Activated naive CD4-positive, alpha-beta T cell treated with anti-CD3 and anti-CD28 coated beads, Interleukin-2, amount 50 U/mL, for 24 hours (primary cell): ENCODE results near the gene MRPL54.
A peak's percentile ranks its signal among the peaks of the same experiment; 100 is the strongest.

ENCODE experiments used
- H3K27ac Mint-ChIP-seq: one replicate; pipeline ENCODE4 v1.8.0; 2021; ENCODE audit warnings: mild to moderate bottlenecking, mixed read lengths
- H3K27me3 Mint-ChIP-seq: one replicate; pipeline ENCODE4 v1.8.0; 2021; ENCODE audit warnings: mixed read lengths
- H3K36me3 Mint-ChIP-seq: one replicate; pipeline ENCODE4 v1.8.0; 2021; ENCODE audit warnings: mixed read lengths
- H3K4me1 Mint-ChIP-seq: one replicate; pipeline ENCODE4 v1.8.0; 2021; ENCODE audit warnings: mixed read lengths
- H3K4me3 Mint-ChIP-seq: one replicate; pipeline ENCODE4 v1.8.0; 2021; ENCODE audit warnings: mild to moderate bottlenecking, mixed read lengths
- H3K9me3 Mint-ChIP-seq: one replicate; pipeline ENCODE4 v1.8.0; 2021; ENCODE audit warnings: mixed read lengths

The MRPL54 gene

DNA sequence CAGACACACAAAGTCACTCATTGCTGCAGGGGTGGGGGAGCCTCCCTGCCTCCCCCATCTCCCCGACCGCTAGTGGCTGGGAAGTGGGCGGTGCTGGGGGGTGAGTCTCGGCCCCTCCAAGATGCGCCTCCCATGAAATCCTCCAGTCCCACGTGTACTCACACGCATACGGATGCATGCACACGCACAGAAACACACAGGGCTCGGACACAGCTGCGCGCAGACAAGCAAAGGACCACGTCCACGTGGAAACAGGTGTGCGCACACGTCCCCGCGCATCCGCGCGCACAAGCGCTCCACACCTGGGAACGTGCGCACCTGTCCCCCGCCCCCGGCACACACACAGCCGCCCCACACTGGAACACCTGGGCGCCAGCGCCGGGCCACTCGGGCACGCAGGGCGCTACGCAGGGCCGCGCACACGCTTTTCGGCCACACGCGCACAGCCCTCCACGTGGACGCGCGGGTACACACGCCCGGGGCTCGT lies 23.0 kb downstream of the MRPL54 start:
- Mint-ChIP-seq H3K27ac (peak overlapping the region; percentile 35), H3K4me1 (peaks cover 9% of the 10 kb centered on the region), H3K4me3 (peak overlapping the region; percentile 83), H3K9me3 (no peaks in the 10 kb centered on the region), H3K36me3 (peaks cover 12% of the 10 kb centered on the region), H3K27me3 (no peaks in the 10 kb centered on the region)

DNA sequence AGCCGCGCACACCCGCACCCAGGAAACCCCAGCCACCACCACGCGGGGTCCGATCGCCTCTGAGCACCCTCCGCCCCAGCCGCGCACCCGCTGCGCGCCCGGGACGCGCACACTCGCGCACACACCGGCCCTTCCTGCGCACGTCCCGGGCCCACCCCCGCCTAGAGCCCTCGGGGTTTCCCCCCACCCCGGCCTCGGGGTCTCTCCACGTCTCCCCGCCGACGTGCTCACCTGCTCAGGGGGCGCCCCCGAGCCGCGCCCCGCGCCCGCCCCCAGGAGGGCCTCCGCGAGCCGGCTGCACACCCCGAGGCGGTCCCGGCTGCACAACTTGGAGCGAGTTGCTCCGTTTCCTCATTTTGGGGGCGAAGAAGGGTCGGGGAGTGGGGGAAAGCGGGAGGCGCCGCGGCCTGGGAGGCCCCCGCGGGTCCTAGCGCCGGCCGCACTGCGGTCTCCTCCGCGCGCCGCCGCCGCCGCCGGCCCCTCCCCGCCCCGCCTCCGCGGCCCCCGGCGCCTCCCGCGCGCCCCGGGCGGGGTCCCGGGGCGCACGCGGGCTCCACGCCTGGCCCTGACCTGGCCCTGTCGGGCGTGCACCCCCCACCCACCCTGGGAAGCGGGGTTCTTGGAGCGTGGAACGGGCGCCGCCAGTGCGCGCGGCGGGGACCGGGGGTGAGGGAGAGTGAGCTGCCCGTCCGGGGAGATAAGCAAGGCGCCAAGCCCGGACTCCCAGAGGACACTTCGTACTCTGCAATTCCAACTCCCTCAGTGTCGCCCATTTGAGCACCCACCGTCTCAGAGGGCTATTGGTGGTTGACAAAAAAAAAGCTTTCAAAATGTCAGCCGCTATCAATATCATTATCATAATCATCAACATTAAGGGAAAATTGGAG lies 23.7 kb downstream of the MRPL54 start, which contains the start of gene MATK:
MATK (minus strand) TSS at position 444 of the 887 bp plus-strand sequence. CDS start 1,246 bp downstream, outside the sequence.
- H3K27ac Mint-ChIP-seq: peak within 1 kb of the TSS; percentile 35
- peak within 1 kb of the TSS; percentile 83 for H3K4me3 Mint-ChIP-seq
- peaks cover 12% of the 10 kb centered on the region for H3K36me3 Mint-ChIP-seq
- no peaks in the 10 kb centered on the region for H3K27me3 Mint-ChIP-seq
- peaks cover 12% of the 10 kb centered on the region for H3K4me1 Mint-ChIP-seq
- no peaks in the 10 kb centered on the region for H3K9me3 Mint-ChIP-seq

- Mint-ChIP-seq H3K36me3 (peaks cover 2% of the 10 kb centered on the region), H3K27ac (no peak overlapping the region), H3K4me3 (no peak overlapping the region), H3K9me3 (no peaks in the 10 kb centered on the region), H3K27me3 (no peaks in the 10 kb centered on the region), H3K4me1 (peaks cover 9% of the 10 kb centered on the region)
Measured at GRCh38 chr19:3788996-3789778, 26.7 kb downstream of the MRPL54 start.

- Mint-ChIP-seq H3K4me1 (peaks cover 4% of the 10 kb centered on the region), H3K4me3 (no peak overlapping the region), H3K27me3 (no peaks in the 10 kb centered on the region), H3K36me3 (peaks cover 2% of the 10 kb centered on the region), H3K9me3 (no peaks in the 10 kb centered on the region), H3K27ac (no peak overlapping the region)
Measured at GRCh38 chr19:3790209-3790734, 27.8 kb downstream of the MRPL54 start.

DNA sequence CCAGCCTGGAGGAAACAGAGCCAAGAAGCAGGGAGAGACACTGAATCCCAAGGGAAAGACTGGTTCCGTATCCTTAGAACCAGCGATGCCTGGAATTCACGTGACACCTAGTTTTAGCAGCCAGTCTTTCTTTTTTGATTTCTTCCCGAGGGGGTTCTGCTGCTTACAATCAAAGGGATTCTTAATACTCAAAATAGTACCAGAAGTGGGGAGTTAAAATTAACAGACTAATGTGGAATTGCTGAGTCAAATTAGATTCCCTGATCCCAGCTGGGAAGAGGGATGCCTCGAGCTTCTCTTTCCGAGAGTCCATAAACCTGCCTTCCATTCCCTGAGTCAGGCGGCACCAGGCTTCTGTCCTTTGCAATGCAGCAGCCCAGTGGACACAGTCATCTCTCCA lies 28.5 kb downstream of the MRPL54 start:
- Mint-ChIP-seq H3K27me3 (no peaks in the 10 kb centered on the region), H3K9me3 (no peaks in the 10 kb centered on the region), H3K4me1 (peaks cover 4% of the 10 kb centered on the region), H3K4me3 (no peak overlapping the region), H3K27ac (no peak overlapping the region), H3K36me3 (peaks cover 2% of the 10 kb centered on the region)

DNA sequence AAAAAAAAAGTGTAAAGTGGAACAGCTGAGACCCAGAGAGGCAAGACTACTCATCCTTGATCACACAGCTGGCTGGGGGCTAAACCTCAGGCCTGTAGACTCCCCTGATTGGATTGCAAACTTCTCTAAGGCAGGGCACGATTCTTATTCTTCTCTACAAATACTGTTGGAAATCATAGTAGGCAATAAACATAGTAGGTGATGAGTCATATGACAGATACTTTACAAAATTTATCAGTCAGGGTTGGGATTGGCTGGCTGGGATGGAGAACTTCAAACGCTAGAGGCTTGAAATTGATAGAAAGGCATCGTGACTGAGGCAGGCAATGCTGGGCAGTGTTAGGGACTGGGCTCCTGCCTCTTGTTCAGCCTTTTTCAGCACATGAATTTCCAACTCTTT lies 29.6 kb downstream of the MRPL54 start:
- Mint-ChIP-seq H3K27ac (peak overlapping the region; percentile 41), H3K4me3 (no peak overlapping the region), H3K9me3 (peaks cover 5% of the 10 kb centered on the region), H3K4me1 (peaks cover 4% of the 10 kb centered on the region), H3K27me3 (no peaks in the 10 kb centered on the region), H3K36me3 (peaks cover 4% of the 10 kb centered on the region)

DNA sequence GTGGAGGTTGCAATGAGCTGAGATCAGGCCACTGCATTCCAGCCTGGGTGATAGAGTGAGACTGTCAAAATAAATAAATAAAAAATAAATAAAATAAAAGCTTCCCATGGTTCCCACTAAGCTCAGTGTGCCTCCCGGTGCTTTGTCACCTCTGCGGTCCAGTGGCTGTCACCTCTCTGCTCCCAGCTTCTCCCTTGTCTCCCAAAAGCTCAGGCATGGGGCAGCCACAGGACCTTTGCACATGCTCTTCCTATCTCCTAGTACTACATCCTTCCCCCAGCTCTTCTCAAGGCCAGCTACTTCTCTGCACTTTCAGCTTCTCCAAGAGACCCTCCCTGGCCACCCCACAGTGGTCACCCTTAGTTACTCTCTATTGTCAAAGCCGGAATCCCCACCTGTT lies 31.3 kb downstream of the MRPL54 start:
- Mint-ChIP-seq H3K27me3 (no peaks in the 10 kb centered on the region), H3K36me3 (peaks cover 4% of the 10 kb centered on the region), H3K27ac (peak overlapping the region; percentile 31), H3K4me3 (no peak overlapping the region), H3K9me3 (peaks cover 5% of the 10 kb centered on the region), H3K4me1 (peaks cover 10% of the 10 kb centered on the region)

- Mint-ChIP-seq H3K9me3 (peaks cover 5% of the 10 kb centered on the region), H3K4me3 (no peak overlapping the region), H3K27ac (no peak overlapping the region)
Measured at GRCh38 chr19:3796358-3796757, 33.9 kb downstream of the MRPL54 start.

GRCh38 chr19:3798137-3798536 lies 35.7 kb downstream of the MRPL54 start:
- Mint-ChIP-seq H3K27me3 (no peaks in the 10 kb centered on the region), H3K4me3 (peak overlapping the region; percentile 71), H3K36me3 (peaks cover 2% of the 10 kb centered on the region), H3K4me1 (peaks cover 25% of the 10 kb centered on the region), H3K27ac (peak overlapping the region; percentile 15), H3K9me3 (peaks cover 5% of the 10 kb centered on the region)

More at GRCh38 chr19:3796358-3796757, 33.9 kb downstream of the MRPL54 start:
- Mint-ChIP-seq H3K4me1 (peaks cover 20% of the 10 kb centered on the region), H3K36me3 (peaks cover 4% of the 10 kb centered on the region), H3K27me3 (no peaks in the 10 kb centered on the region)

- Mint-ChIP-seq H3K27ac (no peak overlapping the region), H3K4me3 (no peak overlapping the region), H3K4me1 (peaks cover 35% of the 10 kb centered on the region), H3K36me3 (peaks cover 2% of the 10 kb centered on the region), H3K9me3 (peaks cover 5% of the 10 kb centered on the region), H3K27me3 (no peaks in the 10 kb centered on the region)
Measured at GRCh38 chr19:3800996-3801395, 38.5 kb downstream of the MRPL54 start.

DNA sequence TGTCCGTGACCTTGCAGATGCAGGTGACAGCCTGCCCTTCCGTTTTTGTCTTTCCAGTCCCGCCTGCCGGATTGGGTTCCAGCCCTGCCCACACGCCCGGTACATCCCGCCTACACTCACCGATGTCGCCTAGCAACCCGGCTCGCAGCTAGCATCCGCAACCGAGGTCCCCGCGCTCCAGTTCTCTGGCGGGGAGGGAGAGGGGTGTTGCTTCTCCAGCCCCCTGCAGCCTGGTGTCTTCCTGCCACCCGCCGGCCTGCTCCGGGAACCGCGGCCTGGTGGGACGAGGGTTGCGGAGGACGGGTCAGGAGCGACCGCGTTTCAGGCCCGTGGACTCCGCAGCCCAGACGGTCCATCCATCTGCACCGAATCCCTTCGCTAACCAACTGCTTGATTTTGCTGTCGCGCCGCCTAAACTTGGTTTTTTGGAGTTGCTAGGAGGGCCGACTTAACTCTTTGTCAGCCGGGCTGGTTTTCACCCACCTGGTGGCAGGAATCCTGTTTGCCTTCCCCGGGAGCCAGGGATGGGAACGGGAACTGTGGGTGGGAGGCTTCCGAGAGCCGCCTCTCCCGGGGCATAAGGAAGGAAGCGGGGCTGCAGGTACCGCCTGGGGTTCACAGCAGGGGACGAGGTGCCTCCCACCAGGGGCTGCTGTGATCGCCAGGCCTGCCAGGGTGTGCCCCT lies 39.1 kb downstream of the MRPL54 start:
- Mint-ChIP-seq H3K36me3 (peaks cover 2% of the 10 kb centered on the region), H3K27me3 (no peaks in the 10 kb centered on the region), H3K4me1 (peaks cover 35% of the 10 kb centered on the region), H3K9me3 (peaks cover 5% of the 10 kb centered on the region), H3K27ac (no peak overlapping the region), H3K4me3 (peak overlapping the region; percentile 63)

DNA sequence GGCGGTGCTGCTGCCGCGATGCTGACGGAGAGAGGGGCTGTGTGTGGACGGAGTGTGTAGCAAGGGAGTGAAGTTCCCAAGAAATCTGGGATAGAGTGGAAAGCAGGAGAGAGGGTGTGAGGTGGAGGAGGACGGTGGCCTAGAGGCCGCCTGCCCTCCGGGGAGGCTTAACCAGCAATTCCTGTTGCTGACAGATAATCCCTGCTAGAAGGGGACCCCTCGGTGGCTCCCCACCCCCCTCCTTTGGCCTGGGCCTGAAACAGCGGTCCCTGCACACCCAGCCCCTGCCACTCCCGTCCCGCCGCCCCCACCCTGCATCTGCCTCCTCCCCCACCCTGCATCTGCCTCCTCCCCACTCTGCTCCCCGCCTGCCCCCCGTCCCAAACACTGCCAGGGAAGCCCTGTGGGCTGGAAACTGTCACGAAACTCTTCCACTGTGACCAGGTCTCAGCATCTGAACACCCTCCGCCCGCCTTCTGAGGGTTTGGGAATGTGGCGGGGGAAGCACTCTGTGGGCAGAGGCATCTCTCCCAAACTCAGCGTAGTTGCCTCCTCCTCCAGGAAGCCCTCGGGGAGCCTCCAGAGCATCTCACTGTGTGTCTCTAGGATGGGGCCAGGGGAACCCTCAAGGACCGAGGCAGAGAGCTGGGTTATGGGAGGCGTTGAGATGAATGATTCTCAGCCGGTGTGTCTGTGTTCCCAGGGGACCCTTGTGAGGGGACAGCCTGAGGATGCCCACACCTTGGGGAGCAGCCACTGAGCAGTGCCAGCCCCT lies 40.8 kb downstream of the MRPL54 start:
- Mint-ChIP-seq H3K4me1 (peaks cover 30% of the 10 kb centered on the region), H3K9me3 (no peaks in the 10 kb centered on the region), H3K36me3 (no peaks in the 10 kb centered on the region), H3K27ac (peak overlapping the region; percentile 41), H3K4me3 (no peak overlapping the region), H3K27me3 (no peaks in the 10 kb centered on the region)

- Mint-ChIP-seq H3K9me3 (no peaks in the 10 kb centered on the region), H3K36me3 (no peaks in the 10 kb centered on the region), H3K27ac (peak overlapping the region; percentile 74), H3K4me1 (peaks cover 28% of the 10 kb centered on the region), H3K4me3 (no peak overlapping the region), H3K27me3 (no peaks in the 10 kb centered on the region)
Measured at GRCh38 chr19:3803986-3804385, 41.5 kb downstream of the MRPL54 start.

GRCh38 chr19:3804429-3804828 lies 41.9 kb downstream of the MRPL54 start:
- H3K9me3 Mint-ChIP-seq: no peaks in the 10 kb centered on the region
- no peak overlapping the region for H3K27ac Mint-ChIP-seq
- H3K36me3 Mint-ChIP-seq: no peaks in the 10 kb centered on the region

More at GRCh38 chr19:3804429-3804828, 41.9 kb downstream of the MRPL54 start:
- H3K27me3 Mint-ChIP-seq: no peaks in the 10 kb centered on the region
- no peak overlapping the region for H3K4me3 Mint-ChIP-seq
- H3K4me1 Mint-ChIP-seq: peaks cover 24% of the 10 kb centered on the region
